Neural cell (in vitro differentiated cells): Measurements from ENCODE around the gene ANXA9. TPM values are rescaled to one million over a fixed set of nuclear protein-coding genes. Genes with fewer than 3 reads are reported as not detected.

ENCODE experiments used
- H2AFZ ChIP-seq: fragments of 200-600, 300-800 bp; sonication (generic), shearing (Covaris generic); 2 replicates; pipeline ENCODE4 v1.6.0; 2014; ENCODE audit warnings: low read depth, mild to moderate bottlenecking, antibody characterized with exemption, low read length, moderate library complexity
- H3F3A ChIP-seq: fragments of 200-600 bp; shearing (Covaris generic); 2 replicates; pipeline ENCODE4 v1.6.1; 2016; ENCODE audit warnings: mild to moderate bottlenecking, moderate library complexity, mixed read lengths, antibody characterized with exemption, low read length; ENCODE audit not compliant: insufficient read depth, poor library complexity, severe bottlenecking
- H3K27ac ChIP-seq: fragments of 200-600, 300-800 bp; sonication (generic), shearing (Covaris generic); 2 replicates; pipeline ENCODE4 v1.5.1; 2014; ENCODE audit warnings: mild to moderate bottlenecking, low read length, moderate library complexity
- H3K27me3 ChIP-seq: fragments of 300-800, 200-600 bp; sonication (generic), shearing (Covaris generic); 2 replicates; pipeline ENCODE4 v1.6.0; 2014; ENCODE audit warnings: mild to moderate bottlenecking, low read depth, low read length, moderate library complexity; ENCODE audit not compliant: insufficient read depth
- H3K36me3 ChIP-seq: fragments of 300-800, 200-600 bp; sonication (generic), shearing (Covaris generic); 2 replicates; pipeline ENCODE4 v1.5.1; 2014; ENCODE audit warnings: mild to moderate bottlenecking, antibody characterized with exemption, low read length, moderate library complexity; ENCODE audit not compliant: insufficient read depth
- H3K4me2 ChIP-seq: fragments of 300-800, 200-600 bp; sonication (generic), shearing (Covaris generic); 2 replicates; pipeline ENCODE4 v1.6.0; 2014; ENCODE audit warnings: mild to moderate bottlenecking, low read length
- H3K4me3 ChIP-seq: fragments of 300-800, 200-600 bp; sonication (generic), shearing (Covaris generic); 2 replicates; pipeline ENCODE4 v1.5.1; 2014; ENCODE audit warnings: mild to moderate bottlenecking, low read length, moderate library complexity
- H3K79me2 ChIP-seq: fragments of 200-600 bp; shearing (Covaris generic); replicated peaks from 2 replicates; pipeline ENCODE4 v1.6.0; 2014; ENCODE audit warnings: mild to moderate bottlenecking, low read length, moderate library complexity; ENCODE audit not compliant: insufficient read depth
- H3K9ac ChIP-seq: fragments of 300-800, 200-600 bp; sonication (generic), shearing (Covaris generic); 2 replicates; pipeline ENCODE4 v1.6.1; 2016; ENCODE audit warnings: mild to moderate bottlenecking, low read length, mixed read lengths
- H3K9me2 ChIP-seq: fragments of 200-600 bp; shearing (Covaris generic); 2 replicates; pipeline ENCODE4 v1.6.1; 2016; ENCODE audit warnings: mild to moderate bottlenecking, low read length, mixed read lengths; ENCODE audit not compliant: insufficient read depth
- H3K9me3 ChIP-seq: fragments of 200-600, 300-800 bp; sonication (generic), shearing (Covaris generic); 2 replicates; pipeline ENCODE4 v1.6.1; 2016; ENCODE audit warnings: mild to moderate bottlenecking, mixed run types, low read length, moderate library complexity, mixed read lengths
- H4K20me1 ChIP-seq: fragments of 200-600 bp; shearing (Covaris generic); 2 replicates; pipeline ENCODE4 v1.6.1; 2016; ENCODE audit warnings: mild to moderate bottlenecking, mixed run types; ENCODE audit not compliant: insufficient read depth
- CTCF ChIP-seq: fragments of 450-650 bp; IDR thresholded peaks from 2 replicates; pipeline ENCODE4 v1.5.1; 2014; ENCODE audit warnings: antibody characterized with exemption, mild to moderate bottlenecking, moderate library complexity; ENCODE audit not compliant: poor library complexity, severe bottlenecking
- EP300 ChIP-seq: fragments of 450-650 bp; conservative IDR thresholded peaks from 2 replicates; pipeline ENCODE4 v1.6.1; 2014; ENCODE audit warnings: antibody characterized with exemption, mild to moderate bottlenecking, moderate library complexity; ENCODE audit not compliant: poor library complexity, severe bottlenecking
- EZH2 ChIP-seq: fragments of 200-600, 300-800 bp; shearing (Covaris generic), sonication (generic); IDR thresholded peaks from 2 replicates; pipeline ENCODE4 v1.6.1; 2014; ENCODE audit warnings: antibody characterized with exemption, low read length, borderline replicate concordance, mild to moderate bottlenecking; ENCODE audit not compliant: insufficient read depth, poor library complexity, severe bottlenecking
- MXI1 ChIP-seq: fragments of 450-650 bp; conservative IDR thresholded peaks from 2 replicates; pipeline ENCODE4 v1.6.1; 2014; ENCODE audit warnings: antibody characterized with exemption, mild to moderate bottlenecking; ENCODE audit not compliant: poor library complexity, severe bottlenecking
- POLR2AphosphoS5 ChIP-seq: IDR thresholded peaks from 2 replicates; pipeline ENCODE4 v1.6.1; 2012
- RAD21 ChIP-seq: fragments of 450-650 bp; conservative IDR thresholded peaks from 2 replicates; pipeline ENCODE4 v1.6.1; 2014; ENCODE audit warnings: antibody characterized with exemption, mild to moderate bottlenecking, moderate library complexity
- REST ChIP-seq: IDR thresholded peaks from 2 replicates; pipeline ENCODE4 v1.6.1; 2012; ENCODE audit warnings: borderline replicate concordance
- SMC3 ChIP-seq: fragments of 450-650 bp; conservative IDR thresholded peaks from 2 replicates; pipeline ENCODE4 v1.6.1; 2014; ENCODE audit warnings: antibody characterized with exemption, mild to moderate bottlenecking, moderate library complexity; ENCODE audit not compliant: poor library complexity
- TAF1 ChIP-seq: IDR thresholded peaks from 2 replicates; pipeline ENCODE4 v1.6.1; 2012; ENCODE audit warnings: low read depth
- polyA plus RNA-seq: library from polyadenylated mRNA; depleted of rRNA; stranded (reverse); fragments of >200 nt; gene quantifications from 2 replicates; pipeline ENCODE4 v1.2.3, GENCODE V29; 2014

ANXA9 gene
- polyA plus RNA-seq, 1 donor from 2014 or later, result not detected

- no peak overlapping the region for H3K4me2 ChIP-seq
- no peak overlapping the region for H3K9ac ChIP-seq
- no peak overlapping the region for H3K4me3 ChIP-seq
- H2AFZ ChIP-seq, result no peak overlapping the region
- no peaks in the 10 kb centered on the region for H3K36me3 ChIP-seq
- H3K9me2 ChIP-seq, result no peaks in the 10 kb centered on the region
- H3K27ac ChIP-seq, result no peak overlapping the region
- no peaks in the 10 kb centered on the region for H3F3A ChIP-seq
- TF ChIP-seq RAD21 (no peak), REST (no peak), CTCF (no peak), EP300 (no peak), POLR2AphosphoS5 (no peak), EZH2 (no peak), TAF1 (no peak), MXI1 (no peak), SMC3 (no peak)
- no peaks in the 10 kb centered on the region for H4K20me1 ChIP-seq
- peaks cover 6% of the 10 kb centered on the region for H3K79me2 ChIP-seq
- no peaks in the 10 kb centered on the region for H3K9me3 ChIP-seq
- H3K27me3 ChIP-seq, result no peaks in the 10 kb centered on the region
Observed at GRCh38 chr1:151011154-151011850, 29.2 kb downstream of the ANXA9 start.

GRCh38 chr1:151012684-151013471 lies 30.8 kb downstream of the ANXA9 start:
- H2AFZ ChIP-seq, result no peak overlapping the region
- no peak overlapping the region for H3K9ac ChIP-seq
- H3K36me3 ChIP-seq, result no peaks in the 10 kb centered on the region
- no peaks in the 10 kb centered on the region for H3K9me2 ChIP-seq
- no peak overlapping the region for H3K4me3 ChIP-seq
- no peaks in the 10 kb centered on the region for H4K20me1 ChIP-seq
- no peak for TF ChIP-seq MXI1
- no peak for TF ChIP-seq CTCF
- TF ChIP-seq REST, result no peak
- TF ChIP-seq RAD21, result no peak
- TF ChIP-seq EP300, result no peak
- TF ChIP-seq SMC3, result no peak
- TF ChIP-seq POLR2AphosphoS5, result no peak
- no peak for TF ChIP-seq EZH2
- TF ChIP-seq TAF1, result no peak
- H3F3A ChIP-seq, result no peaks in the 10 kb centered on the region
- no peaks in the 10 kb centered on the region for H3K9me3 ChIP-seq
- H3K27ac ChIP-seq, result no peak overlapping the region
- no peak overlapping the region for H3K4me2 ChIP-seq
- peaks cover 6% of the 10 kb centered on the region for H3K79me2 ChIP-seq
- no peaks in the 10 kb centered on the region for H3K27me3 ChIP-seq
